Astrocyte (in vitro differentiated cells and primary cell): Measurements from ENCODE around the gene EIF2B5. TPM values are rescaled to one million over a fixed set of nuclear protein-coding genes. Genes with fewer than 3 reads are reported as not detected.

ENCODE experiments used
- DNase-seq: peaks from one replicate; pipeline ENCODE4 v3.0.0-alpha.2; 2010; ENCODE audit warnings: low read depth
- FAIRE-seq: peaks from 2 replicates; lab custom pipeline; 2011; peaks lifted over from hg19 to GRCh38; lab: Jason Lieb, UNC
- H2AFZ ChIP-seq: 2 replicates; pipeline ENCODE4 v1.6.0; 2012; ENCODE audit warnings: low read depth, low read length, inconsistent platforms
- H3K27ac ChIP-seq: 2 replicates; pipeline ENCODE4 v1.5.1; 2011; ENCODE audit warnings: low read depth, low read length, inconsistent platforms
- H3K27me3 ChIP-seq: 2 replicates; pipeline ENCODE4 v1.6.0; 2011; ENCODE audit warnings: low read length, inconsistent platforms; ENCODE audit not compliant: insufficient read depth
- H3K36me3 ChIP-seq: 2 replicates; pipeline ENCODE4 v1.5.1; 2011; ENCODE audit warnings: low read length, inconsistent platforms; ENCODE audit not compliant: insufficient read depth
- H3K4me1 ChIP-seq: 2 replicates; pipeline ENCODE4 v1.5.1; 2011; ENCODE audit warnings: low read length, inconsistent platforms; ENCODE audit not compliant: insufficient read depth
- H3K4me2 ChIP-seq: 2 replicates; pipeline ENCODE4 v1.6.0; 2012; ENCODE audit warnings: low read length, inconsistent platforms
- H3K4me3 ChIP-seq: 2 replicates; pipeline ENCODE4 v1.5.1; 2011; ENCODE audit warnings: low read depth, mild to moderate bottlenecking, low read length, inconsistent platforms; ENCODE audit not compliant: insufficient read depth
- H3K79me2 ChIP-seq: 2 replicates; pipeline ENCODE4 v1.6.0; 2012; ENCODE audit warnings: mild to moderate bottlenecking, low read length, inconsistent platforms; ENCODE audit not compliant: insufficient read depth
- H3K9ac ChIP-seq: 2 replicates; pipeline ENCODE4 v1.6.0; 2012; ENCODE audit warnings: mild to moderate bottlenecking, low read length, inconsistent platforms
- H3K9me3 ChIP-seq: 2 replicates; pipeline ENCODE4 v1.5.1; 2012; ENCODE audit warnings: low read depth, mild to moderate bottlenecking, low read length, inconsistent platforms; ENCODE audit not compliant: insufficient read depth
- H4K20me1 ChIP-seq: 2 replicates; pipeline ENCODE4 v1.6.0; 2012; ENCODE audit warnings: low read length, inconsistent platforms; ENCODE audit not compliant: insufficient read depth
- H3K27ac Mint-ChIP-seq: one replicate; pipeline ENCODE4 v1.8.0; 2021; ENCODE audit warnings: mild to moderate bottlenecking, mixed read lengths; ENCODE audit not compliant: unreplicated experiment
- H3K27me3 Mint-ChIP-seq: one replicate; pipeline ENCODE4 v1.8.0; 2021; ENCODE audit warnings: low read depth, mixed read lengths; ENCODE audit not compliant: unreplicated experiment
- H3K36me3 Mint-ChIP-seq: one replicate; pipeline ENCODE4 v1.8.0; 2021; ENCODE audit warnings: low read depth, mixed read lengths; ENCODE audit not compliant: unreplicated experiment
- H3K4me1 Mint-ChIP-seq: one replicate; pipeline ENCODE4 v1.8.0; 2021; ENCODE audit warnings: low read depth, mixed read lengths; ENCODE audit not compliant: unreplicated experiment
- H3K4me3 Mint-ChIP-seq: one replicate; pipeline ENCODE4 v1.8.0; 2021; ENCODE audit warnings: mild to moderate bottlenecking, moderate library complexity, mixed read lengths; ENCODE audit not compliant: unreplicated experiment
- H3K9me3 Mint-ChIP-seq: one replicate; pipeline ENCODE4 v1.8.0; 2021; ENCODE audit warnings: mild to moderate bottlenecking, mixed read lengths; ENCODE audit not compliant: unreplicated experiment
- EZH2 ChIP-seq: IDR thresholded peaks from 2 replicates; pipeline ENCODE4 v1.6.1; 2012; ENCODE audit warnings: mild to moderate bottlenecking, low read length, inconsistent platforms; ENCODE audit not compliant: insufficient read depth
- total RNA-seq: library from RNA; stranded (reverse); gene quantifications from 2 replicates; pipeline ENCODE4 v1.2.1, GENCODE V29; 2021
- TF ChIP-seq, protein P1 (sequence below): IDR thresholded peaks from 2 replicates; pipeline ENCODE4 v1.5.1; 2011; ENCODE audit warnings: low read depth, mild to moderate bottlenecking, inconsistent platforms, low read length, moderate library complexity; ENCODE audit not compliant: insufficient read depth

EIF2B5 gene
- total RNA-seq, 1 donor from 2014 or later, result 22.6 TPM

DNA sequence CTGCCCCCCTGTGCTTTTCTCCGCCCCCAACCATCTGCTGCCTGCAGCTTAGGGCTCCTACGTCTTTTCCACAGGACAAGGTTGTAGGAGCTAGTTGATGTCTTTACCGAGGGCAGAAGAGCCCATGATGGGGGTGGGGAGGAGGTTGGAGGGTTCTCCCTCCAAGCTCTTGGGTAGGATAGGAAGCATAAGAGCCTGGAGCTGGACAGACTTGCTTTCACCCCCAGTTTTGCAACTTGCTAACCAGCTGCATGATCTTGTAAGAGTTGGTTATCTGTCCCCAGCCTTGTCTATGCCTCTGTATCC, 51.7 kb downstream of the EIF2B5 start:
- H3K27me3 Mint-ChIP-seq, result no peaks in the 10 kb centered on the region
- Histone ChIP-seq H3K4me3 (peak overlapping the region; percentile 100), H3K27me3 (no peaks in the 10 kb centered on the region), H3K9me3 (no peaks in the 10 kb centered on the region), H3K79me2 (peaks cover 55% of the 10 kb centered on the region), H3K27ac (peak overlapping the region; percentile 81), H3K9ac (peak overlapping the region; percentile 99), H3K36me3 (peaks cover 44% of the 10 kb centered on the region), H2AFZ (no peak overlapping the region), H4K20me1 (peaks cover 67% of the 10 kb centered on the region), H3K4me2 (peak overlapping the region; percentile 97), H3K4me1 (peaks cover 18% of the 10 kb centered on the region)
- peaks cover 26% of the 10 kb centered on the region for H3K36me3 Mint-ChIP-seq
- H3K27ac Mint-ChIP-seq, result peak overlapping the region; percentile 97
- peaks cover 13% of the 10 kb centered on the region for H3K4me1 Mint-ChIP-seq
- no peak for DNase-seq
- no peak for TF ChIP-seq EZH2
- TF ChIP-seq, protein P1, sequence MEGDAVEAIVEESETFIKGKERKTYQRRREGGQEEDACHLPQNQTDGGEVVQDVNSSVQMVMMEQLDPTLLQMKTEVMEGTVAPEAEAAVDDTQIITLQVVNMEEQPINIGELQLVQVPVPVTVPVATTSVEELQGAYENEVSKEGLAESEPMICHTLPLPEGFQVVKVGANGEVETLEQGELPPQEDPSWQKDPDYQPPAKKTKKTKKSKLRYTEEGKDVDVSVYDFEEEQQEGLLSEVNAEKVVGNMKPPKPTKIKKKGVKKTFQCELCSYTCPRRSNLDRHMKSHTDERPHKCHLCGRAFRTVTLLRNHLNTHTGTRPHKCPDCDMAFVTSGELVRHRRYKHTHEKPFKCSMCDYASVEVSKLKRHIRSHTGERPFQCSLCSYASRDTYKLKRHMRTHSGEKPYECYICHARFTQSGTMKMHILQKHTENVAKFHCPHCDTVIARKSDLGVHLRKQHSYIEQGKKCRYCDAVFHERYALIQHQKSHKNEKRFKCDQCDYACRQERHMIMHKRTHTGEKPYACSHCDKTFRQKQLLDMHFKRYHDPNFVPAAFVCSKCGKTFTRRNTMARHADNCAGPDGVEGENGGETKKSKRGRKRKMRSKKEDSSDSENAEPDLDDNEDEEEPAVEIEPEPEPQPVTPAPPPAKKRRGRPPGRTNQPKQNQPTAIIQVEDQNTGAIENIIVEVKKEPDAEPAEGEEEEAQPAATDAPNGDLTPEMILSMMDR, result no peak
- no peaks in the 10 kb centered on the region for H3K9me3 Mint-ChIP-seq
- no peak for FAIRE-seq
- H3K4me3 Mint-ChIP-seq, result peak overlapping the region; percentile 98

DNA sequence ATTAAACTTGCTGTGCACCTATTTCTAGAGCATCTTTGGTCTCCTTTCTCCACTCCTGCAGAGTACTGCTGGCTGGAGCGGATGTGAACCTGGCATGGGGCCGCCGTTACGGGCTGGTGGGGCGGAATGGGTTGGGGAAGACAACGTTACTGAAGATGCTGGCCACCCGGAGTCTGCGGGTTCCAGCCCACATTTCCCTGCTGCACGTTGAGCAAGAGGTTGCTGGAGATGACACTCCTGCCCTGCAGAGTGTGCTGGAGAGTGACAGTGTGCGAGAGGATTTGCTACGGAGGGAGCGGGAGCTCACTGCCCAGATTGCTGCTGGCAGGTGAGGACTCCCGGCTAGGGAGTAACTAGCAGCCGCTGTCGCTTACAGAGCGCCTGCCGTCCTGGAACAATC, 52.9 kb downstream of the EIF2B5 start:
- FAIRE-seq (no peak), DNase-seq (no peak)
- Mint-ChIP-seq H3K36me3 (peaks cover 29% of the 10 kb centered on the region), H3K9me3 (no peaks in the 10 kb centered on the region), H3K4me3 (peak overlapping the region; percentile 98), H3K27me3 (no peaks in the 10 kb centered on the region), H3K27ac (peak overlapping the region; percentile 72), H3K4me1 (peaks cover 13% of the 10 kb centered on the region)
- H3K4me2 ChIP-seq, result peak overlapping the region; percentile 97
- TF ChIP-seq, protein P1, result no peak
- no peak for TF ChIP-seq EZH2
- H3K79me2 ChIP-seq, result peaks cover 45% of the 10 kb centered on the region
- H3K27ac ChIP-seq, result no peak overlapping the region
- no peaks in the 10 kb centered on the region for H3K9me3 ChIP-seq
- peaks cover 44% of the 10 kb centered on the region for H3K36me3 ChIP-seq
- no peak overlapping the region for H3K4me3 ChIP-seq
- no peaks in the 10 kb centered on the region for H3K27me3 ChIP-seq
- peaks cover 61% of the 10 kb centered on the region for H4K20me1 ChIP-seq
- H3K9ac ChIP-seq, result no peak overlapping the region
- H2AFZ ChIP-seq, result no peak overlapping the region
- peaks cover 18% of the 10 kb centered on the region for H3K4me1 ChIP-seq

DNA sequence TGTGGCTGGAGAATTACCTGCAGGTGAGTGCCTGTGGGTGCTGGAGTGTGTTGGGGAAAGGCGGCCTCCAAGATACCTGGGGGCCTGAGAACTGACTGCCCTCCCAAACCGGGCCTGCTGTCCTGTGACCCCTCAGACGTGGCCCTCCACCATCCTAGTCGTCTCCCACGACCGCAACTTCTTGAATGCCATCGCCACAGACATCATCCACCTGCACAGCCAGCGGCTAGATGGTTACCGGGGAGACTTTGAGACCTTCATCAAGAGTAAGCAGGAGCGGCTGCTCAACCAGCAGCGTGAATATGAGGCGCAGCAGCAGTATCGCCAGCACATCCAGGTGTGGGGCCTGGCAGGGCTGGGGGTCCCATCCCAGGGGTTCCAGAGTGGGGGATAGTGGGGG, 54.3 kb downstream of the EIF2B5 start:
- Histone ChIP-seq H3K36me3 (peaks cover 45% of the 10 kb centered on the region), H4K20me1 (peaks cover 63% of the 10 kb centered on the region), H3K27me3 (no peaks in the 10 kb centered on the region), H3K4me1 (peaks cover 18% of the 10 kb centered on the region), H3K9ac (no peak overlapping the region), H2AFZ (no peak overlapping the region), H3K79me2 (peaks cover 45% of the 10 kb centered on the region), H3K9me3 (no peaks in the 10 kb centered on the region), H3K4me3 (no peak overlapping the region), H3K4me2 (no peak overlapping the region), H3K27ac (no peak overlapping the region)
- FAIRE-seq (no peak), DNase-seq (no peak)
- Mint-ChIP-seq H3K9me3 (no peaks in the 10 kb centered on the region), H3K4me3 (no peak overlapping the region), H3K4me1 (peaks cover 13% of the 10 kb centered on the region), H3K27me3 (no peaks in the 10 kb centered on the region), H3K36me3 (peaks cover 34% of the 10 kb centered on the region), H3K27ac (no peak overlapping the region)
- TF ChIP-seq, protein P1, result no peak
- no peak for TF ChIP-seq EZH2
